ENCODE data around the gene TEX12.
"Not testable (repeated sequence)": the region's sequence is repeated elsewhere in the genome, so short reads cannot be mapped to it uniquely, and the experiment has no call there.

TEX12 gene

GRCh38 chr11:112159098-112160065 is 7.8 kb upstream of the TEX12 start:
- Histone ChIP-seq H3F3A (ENCODE audit: control insufficient read depth, insufficient read depth) (no peaks in the 10 kb centered on the region), H3K27ac (ENCODE audit: low read depth, low read length) (no peak overlapping the region)

DNA sequence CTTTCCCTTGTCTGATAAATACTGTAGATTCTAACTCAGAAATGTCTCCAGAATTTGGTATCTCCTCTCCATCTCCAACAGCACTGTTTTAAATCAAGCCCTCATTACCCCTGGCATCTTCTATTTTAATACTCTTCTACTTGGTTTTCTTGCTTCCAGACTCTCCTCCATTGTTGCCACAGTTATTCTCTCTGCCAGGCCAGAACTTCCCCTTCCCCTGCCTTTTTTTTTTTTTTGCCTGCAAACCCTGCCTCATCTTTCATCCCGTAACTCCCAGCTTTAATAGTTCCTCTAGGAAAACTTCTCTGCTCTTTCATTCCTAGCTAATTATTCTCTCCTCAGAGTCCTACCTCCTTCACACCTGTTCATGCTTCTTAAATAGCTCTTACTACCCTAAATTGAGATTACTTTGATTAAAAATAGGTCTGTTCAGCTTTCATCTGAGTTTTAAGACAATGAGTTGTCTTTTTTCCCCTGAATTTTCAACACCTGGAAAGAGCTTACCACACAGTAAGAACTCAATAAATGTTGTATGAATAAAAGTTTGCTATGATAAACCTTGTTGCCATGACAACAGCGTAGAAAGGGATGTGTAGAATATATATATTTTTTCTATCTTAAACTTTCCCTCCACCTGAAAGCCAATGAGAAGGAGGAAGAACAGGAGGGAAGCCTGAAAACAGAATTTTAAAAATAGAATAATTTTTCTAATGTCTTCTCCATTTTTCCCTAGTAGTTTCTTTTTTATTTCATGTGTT is 6.9 kb upstream of the TEX12 start:
- Histone ChIP-seq H3F3A (ENCODE audit: control insufficient read depth, insufficient read depth) (no peaks in the 10 kb centered on the region), H3K36me3 (ENCODE audit: control insufficient read depth, low read length) (no peaks in the 10 kb centered on the region), H3K4me1 (ENCODE audit: control insufficient read depth, low read length) (peaks cover 15% of the 10 kb centered on the region; the same call in 1 of the 2 replicates), H3K79me2 (ENCODE audit: control insufficient read depth, low read length) (no peaks in the 10 kb centered on the region), H3K9me2 (replicated peaks; ENCODE audit: control insufficient read depth, low read length) (no peaks in the 10 kb centered on the region), H3K4me3 (ENCODE audit: low read length) (no peak overlapping the region), H3K27me3 (ENCODE audit: control insufficient read depth, low read length) (peaks cover 3% of the 10 kb centered on the region; the same call in 1 of the 2 replicates), H3K27ac (ENCODE audit: low read depth, low read length) (no peak overlapping the region), H3K4me2 (ENCODE audit: low read length) (no peak overlapping the region), H4K20me1 (ENCODE audit: control insufficient read depth, insufficient read depth, low read depth, low read length) (no peaks in the 10 kb centered on the region), H3K9me3 (ENCODE audit: control insufficient read depth, insufficient read depth, low read length) (no peaks in the 10 kb centered on the region)
- TF ChIP-seq, protein P1, sequence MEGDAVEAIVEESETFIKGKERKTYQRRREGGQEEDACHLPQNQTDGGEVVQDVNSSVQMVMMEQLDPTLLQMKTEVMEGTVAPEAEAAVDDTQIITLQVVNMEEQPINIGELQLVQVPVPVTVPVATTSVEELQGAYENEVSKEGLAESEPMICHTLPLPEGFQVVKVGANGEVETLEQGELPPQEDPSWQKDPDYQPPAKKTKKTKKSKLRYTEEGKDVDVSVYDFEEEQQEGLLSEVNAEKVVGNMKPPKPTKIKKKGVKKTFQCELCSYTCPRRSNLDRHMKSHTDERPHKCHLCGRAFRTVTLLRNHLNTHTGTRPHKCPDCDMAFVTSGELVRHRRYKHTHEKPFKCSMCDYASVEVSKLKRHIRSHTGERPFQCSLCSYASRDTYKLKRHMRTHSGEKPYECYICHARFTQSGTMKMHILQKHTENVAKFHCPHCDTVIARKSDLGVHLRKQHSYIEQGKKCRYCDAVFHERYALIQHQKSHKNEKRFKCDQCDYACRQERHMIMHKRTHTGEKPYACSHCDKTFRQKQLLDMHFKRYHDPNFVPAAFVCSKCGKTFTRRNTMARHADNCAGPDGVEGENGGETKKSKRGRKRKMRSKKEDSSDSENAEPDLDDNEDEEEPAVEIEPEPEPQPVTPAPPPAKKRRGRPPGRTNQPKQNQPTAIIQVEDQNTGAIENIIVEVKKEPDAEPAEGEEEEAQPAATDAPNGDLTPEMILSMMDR (IDR thresholded peaks at IDR 0.05; ENCODE audit: low read depth, low read length, poor library complexity, severe bottlenecking): no peak
- no peak for TF ChIP-seq EZH2phosphoT487 (IDR thresholded peaks at IDR 0.05; ENCODE audit: borderline replicate concordance, low read length)

More at GRCh38 chr11:112159098-112160065, 7.8 kb upstream of the TEX12 start:
- Histone ChIP-seq H3K9me2 (replicated peaks; ENCODE audit: control insufficient read depth, low read length) (no peaks in the 10 kb centered on the region), H3K27me3 (ENCODE audit: control insufficient read depth, low read length) (peaks cover 3% of the 10 kb centered on the region; the same call in 1 of the 2 replicates), H4K20me1 (ENCODE audit: control insufficient read depth, insufficient read depth, low read depth, low read length) (no peaks in the 10 kb centered on the region), H3K4me2 (ENCODE audit: low read length) (no peak overlapping the region), H3K79me2 (ENCODE audit: control insufficient read depth, low read length) (no peaks in the 10 kb centered on the region), H3K36me3 (ENCODE audit: control insufficient read depth, low read length) (no peaks in the 10 kb centered on the region), H3K4me1 (ENCODE audit: control insufficient read depth, low read length) (peaks cover 15% of the 10 kb centered on the region; the same call in 1 of the 2 replicates), H3K9me3 (ENCODE audit: control insufficient read depth, insufficient read depth, low read length) (no peaks in the 10 kb centered on the region), H3K4me3 (ENCODE audit: low read length) (no peak overlapping the region)
- TF ChIP-seq, protein P1 (IDR thresholded peaks at IDR 0.05; ENCODE audit: low read depth, low read length, poor library complexity, severe bottlenecking): no peak
- no peak for TF ChIP-seq EZH2phosphoT487 (IDR thresholded peaks at IDR 0.05; ENCODE audit: borderline replicate concordance, low read length)

DNA sequence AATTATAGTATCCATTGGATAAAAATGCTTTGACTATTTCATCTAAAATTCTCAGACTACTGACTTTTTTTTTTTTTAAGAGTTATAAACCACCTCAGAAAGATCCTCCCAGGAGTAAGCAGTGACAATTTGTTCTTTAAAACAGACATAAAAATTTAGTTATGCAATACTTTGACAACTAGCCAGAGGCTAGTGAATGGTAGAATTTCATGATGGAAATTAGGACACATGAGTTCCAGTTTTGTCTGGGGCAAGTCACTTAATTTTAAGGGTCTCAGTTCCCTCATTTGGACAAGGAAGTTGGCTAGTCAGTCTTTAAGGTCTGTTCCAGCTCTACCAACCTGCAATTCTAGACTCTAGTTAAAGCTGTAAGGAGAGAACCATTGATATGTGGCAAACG is 6.2 kb upstream of the TEX12 start:
- TF ChIP-seq, protein P1 (IDR thresholded peaks at IDR 0.05; ENCODE audit: low read depth, low read length, poor library complexity, severe bottlenecking): no peak
- TF ChIP-seq EZH2phosphoT487 (IDR thresholded peaks at IDR 0.05; ENCODE audit: borderline replicate concordance, low read length): no peak
- no peak overlapping the region for H3K4me3 ChIP-seq (ENCODE audit: low read length)
- H3K79me2 ChIP-seq (ENCODE audit: control insufficient read depth, low read length): no peaks in the 10 kb centered on the region
- H3F3A ChIP-seq (ENCODE audit: control insufficient read depth, insufficient read depth): no peaks in the 10 kb centered on the region
- H3K4me1 ChIP-seq (ENCODE audit: control insufficient read depth, low read length): peaks cover 15% of the 10 kb centered on the region; the same call in 1 of the 2 replicates
- H3K9me3 ChIP-seq (ENCODE audit: control insufficient read depth, insufficient read depth, low read length): no peaks in the 10 kb centered on the region
- no peaks in the 10 kb centered on the region for H4K20me1 ChIP-seq (ENCODE audit: control insufficient read depth, insufficient read depth, low read depth, low read length)
- no peaks in the 10 kb centered on the region for H3K36me3 ChIP-seq (ENCODE audit: control insufficient read depth, low read length)
- H3K27ac ChIP-seq (ENCODE audit: low read depth, low read length): no peak overlapping the region
- H3K27me3 ChIP-seq (ENCODE audit: control insufficient read depth, low read length): peaks cover 3% of the 10 kb centered on the region; the same call in 1 of the 2 replicates
- H3K9me2 ChIP-seq (replicated peaks; ENCODE audit: control insufficient read depth, low read length): no peaks in the 10 kb centered on the region
- no peak overlapping the region for H3K4me2 ChIP-seq (ENCODE audit: low read length)

DNA sequence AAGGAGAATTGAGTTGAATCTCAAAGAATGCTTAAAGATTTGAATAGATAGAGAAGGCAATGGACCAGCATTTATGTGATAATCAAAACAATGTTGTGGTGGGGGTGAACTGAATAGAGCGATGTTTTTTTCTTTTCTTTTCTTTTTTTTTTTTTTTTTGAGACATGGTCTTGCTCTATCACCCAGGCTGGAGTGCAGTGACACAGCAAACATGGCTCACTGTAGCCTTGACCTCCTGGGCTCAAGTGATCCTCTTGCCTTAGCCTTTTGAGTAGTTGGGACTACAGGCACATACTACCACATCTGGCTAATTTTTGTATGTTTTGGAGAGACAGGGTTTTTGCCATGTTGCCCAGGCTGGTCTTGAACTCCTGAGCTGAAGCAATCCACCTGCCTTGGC is 5.0 kb upstream of the TEX12 start:
- H3F3A ChIP-seq (ENCODE audit: control insufficient read depth, insufficient read depth); H3K27me3 ChIP-seq (ENCODE audit: control insufficient read depth, low read length); H4K20me1 ChIP-seq (ENCODE audit: control insufficient read depth, insufficient read depth, low read depth, low read length); H3K79me2 ChIP-seq (ENCODE audit: control insufficient read depth, low read length); H3K9me2 ChIP-seq (replicated peaks; ENCODE audit: control insufficient read depth, low read length); H3K36me3 ChIP-seq (ENCODE audit: control insufficient read depth, low read length); H3K9me3 ChIP-seq (ENCODE audit: control insufficient read depth, insufficient read depth, low read length); H3K4me2 ChIP-seq (ENCODE audit: low read length); H3K4me3 ChIP-seq (ENCODE audit: low read length); H3K27ac ChIP-seq (ENCODE audit: low read depth, low read length): not testable (repeated sequence)
- peaks cover 15% of the 10 kb centered on the region; the same call in 1 of the 2 replicates for H3K4me1 ChIP-seq (ENCODE audit: control insufficient read depth, low read length)

Data from DOHH2 (cell line).